Measurements from ENCODE around the gene SEC16A. TPM values are rescaled to one million over a fixed set of nuclear protein-coding genes. Genes with fewer than 3 reads are reported as not detected.

SEC16A gene
- polyA plus RNA-seq, 10 donors = 31.4 to 50.7 (median 37.5) TPM

Other genes with a start within 250 kb of the SEC16A start
- gene QSOX2, start 237.2 kb downstream of the SEC16A start, polyA plus RNA-seq (ENCODE audit: insufficient read length in 10 of 10) = 10 to 100 TPM in 1 of 10 donors, 1 to 10 TPM in 9; 5.5 to 11.9 (median 8.0) TPM
- gene CCDC187, start 178.9 kb downstream of the SEC16A start, polyA plus RNA-seq (ENCODE audit: insufficient read length in 10 of 10) = under 1 TPM in 9 of 10 donors, not detected in 1; 0.03 to 0.17 (median 0.06) TPM
- gene GPSM1, start 155.5 kb downstream of the SEC16A start, polyA plus RNA-seq (ENCODE audit: insufficient read length in 10 of 10) = 10 to 100 TPM; 15.9 to 30.8 (median 21.0) TPM
- 10 to 100 TPM in 5 of 10 donors, 1 to 10 TPM in 5; 5.0 to 16.2 (median 10.2) TPM for gene DNLZ, start 119.3 kb downstream of the SEC16A start, polyA plus RNA-seq (ENCODE audit: insufficient read length in 10 of 10)
- gene CARD9, start 109.4 kb downstream of the SEC16A start, polyA plus RNA-seq (ENCODE audit: insufficient read length in 10 of 10) = 1 to 10 TPM in 8 of 10 donors, under 1 TPM in 2; 0.52 to 2.0 (median 1.3) TPM
- 1 to 10 TPM; 4.6 to 6.4 (median 5.2) TPM for gene SNAPC4, start 82.9 kb downstream of the SEC16A start, polyA plus RNA-seq (ENCODE audit: insufficient read length in 10 of 10)
- 10 to 100 TPM; 22.4 to 35.6 (median 30.1) TPM for gene ENTR1, start 72.4 kb downstream of the SEC16A start, polyA plus RNA-seq (ENCODE audit: insufficient read length in 10 of 10)
- 10 to 100 TPM; 32.4 to 44.0 (median 37.8) TPM for gene PMPCA, start 72.4 kb downstream of the SEC16A start, polyA plus RNA-seq (ENCODE audit: insufficient read length in 10 of 10)
- 10 to 100 TPM in 6 of 10 donors, 1 to 10 TPM in 4; 7.4 to 12.8 (median 10.4) TPM for gene INPP5E, start 43.2 kb downstream of the SEC16A start, polyA plus RNA-seq (ENCODE audit: insufficient read length in 10 of 10)
- gene NOTCH1, start 63.0 kb upstream of the SEC16A start, polyA plus RNA-seq (ENCODE audit: insufficient read length in 10 of 10) = 10 to 100 TPM; 16.5 to 34.7 (median 21.4) TPM
- 10 to 100 TPM; 45.3 to 73.9 (median 55.6) TPM for gene EGFL7, start 179.9 kb upstream of the SEC16A start, polyA plus RNA-seq (ENCODE audit: insufficient read length in 10 of 10)
- gene AGPAT2, start 204.4 kb upstream of the SEC16A start, polyA plus RNA-seq (ENCODE audit: insufficient read length in 10 of 10) = 10 to 100 TPM in 7 of 10 donors, 1 to 10 TPM in 3; 7.2 to 15.7 (median 11.3) TPM
- 10 to 100 TPM; 12.0 to 23.5 (median 15.4) TPM for gene DIPK1B, start 229.5 kb upstream of the SEC16A start, polyA plus RNA-seq (ENCODE audit: insufficient read length in 10 of 10)

All from muscle of back (tissue), 10 donors.